GM12892 (cell line): Measurements from ENCODE around the gene STAT5A.

Experiments used
- DNase-seq: peaks from one replicate; pipeline ENCODE4 v3.0.0; 2011; ENCODE audit not compliant: insufficient read length
- FAIRE-seq: peaks from 2 replicates; lab custom pipeline; 2011; peaks lifted over from hg19 to GRCh38; lab: Jason Lieb, UNC
- POLR2A ChIP-seq: IDR thresholded peaks from 2 replicates; pipeline ENCODE4 v1.6.1; 2011; ENCODE audit warnings: low read depth, low read length, control low read depth
- POLR2AphosphoS5 ChIP-seq: IDR thresholded peaks from 2 replicates; pipeline ENCODE4 v1.6.1; 2011; ENCODE audit warnings: low read depth, low read length, control low read depth
- TAF1 ChIP-seq: IDR thresholded peaks from 2 replicates; pipeline ENCODE4 v1.6.1; 2011; ENCODE audit warnings: low read depth, mild to moderate bottlenecking, control low read depth, low read length, borderline replicate concordance

Gene STAT5A

DNA sequence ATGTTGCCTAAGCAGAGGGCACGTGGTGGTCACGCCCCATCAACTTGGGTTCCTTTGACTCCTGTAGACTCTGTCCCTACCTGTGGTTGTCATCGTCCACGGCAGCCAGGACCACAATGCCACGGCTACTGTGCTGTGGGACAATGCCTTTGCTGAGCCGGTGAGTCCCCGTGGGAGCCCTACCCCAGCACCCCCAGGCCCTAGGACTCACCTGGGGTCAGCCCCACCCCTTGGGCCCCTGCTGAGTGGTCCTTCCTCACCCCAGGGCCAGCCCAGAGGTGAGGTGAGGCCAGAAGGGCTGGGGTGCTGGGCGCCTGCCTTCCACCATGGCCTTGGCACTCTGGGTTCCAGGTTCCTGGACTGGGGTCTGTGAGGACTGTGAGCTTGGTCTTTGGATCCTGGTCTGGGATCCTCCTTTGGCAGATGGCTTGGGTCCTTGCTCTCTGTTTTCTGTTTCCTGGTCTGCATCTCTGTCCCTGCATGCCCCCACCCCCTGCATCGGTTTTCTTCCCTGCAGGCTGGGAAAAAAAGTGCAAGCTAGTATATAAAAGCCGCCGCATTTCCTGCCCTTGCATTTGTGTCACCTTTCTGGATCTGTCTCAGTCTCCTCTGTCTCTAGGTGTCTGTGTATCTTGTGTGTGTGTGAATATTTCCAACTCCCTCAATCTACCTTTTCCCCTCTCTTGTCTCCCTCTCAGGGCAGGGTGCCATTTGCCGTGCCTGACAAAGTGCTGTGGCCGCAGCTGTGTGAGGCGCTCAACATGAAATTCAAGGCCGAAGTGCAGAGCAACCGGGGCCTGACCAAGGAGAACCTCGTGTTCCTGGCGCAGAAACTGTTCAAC lies 17.5 kb downstream of the STAT5A start:
- DNase-seq (no peak), FAIRE-seq (no peak)
- TF ChIP-seq POLR2A: no peak

GRCh38 chr17:42306385-42306667 lies 18.0 kb downstream of the STAT5A start:
- FAIRE-seq (no peak), DNase-seq (no peak)
- TF ChIP-seq POLR2A: no peak
- no peak for TF ChIP-seq TAF1
- TF ChIP-seq POLR2AphosphoS5: no peak

DNA sequence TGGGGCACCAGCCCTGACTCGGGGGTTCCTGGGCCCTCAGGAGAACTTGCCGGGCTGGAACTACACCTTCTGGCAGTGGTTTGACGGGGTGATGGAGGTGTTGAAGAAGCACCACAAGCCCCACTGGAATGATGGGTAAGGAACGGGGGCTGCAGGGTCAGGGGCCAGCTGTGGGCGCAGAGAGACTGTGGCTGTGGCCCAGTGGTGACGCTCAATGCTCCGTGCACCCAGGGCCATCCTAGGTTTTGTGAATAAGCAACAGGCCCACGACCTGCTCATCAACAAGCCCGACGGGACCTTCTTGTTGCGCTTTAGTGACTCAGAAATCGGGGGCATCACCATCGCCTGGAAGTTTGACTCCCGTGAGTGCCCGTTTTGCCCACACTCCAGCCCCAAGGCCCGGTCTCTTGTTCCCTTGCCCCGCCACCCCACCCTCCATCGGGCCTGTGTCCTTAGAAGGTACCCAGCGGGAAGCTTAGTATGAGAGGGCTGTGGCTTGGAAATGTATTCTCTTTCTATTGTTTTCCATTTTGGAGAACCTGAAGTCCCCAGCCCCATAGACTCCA lies 19.1 kb downstream of the STAT5A start:
- DNase-seq: no peak
- TF ChIP-seq TAF1 (no peak), POLR2A (0 out of 2 replicates have a peak, but pooled peaks have one; percentile 31)
- no peak for FAIRE-seq

- FAIRE-seq (no peak), DNase-seq (no peak)
- TF ChIP-seq POLR2AphosphoS5 (no peak), TAF1 (no peak), POLR2A (no peak)
Measured at GRCh38 chr17:42308446-42308845, 20.1 kb downstream of the STAT5A start.

- FAIRE-seq (no peak), DNase-seq (no peak)
- TF ChIP-seq POLR2AphosphoS5 (no peak), POLR2A (no peak), TAF1 (no peak)
Measured at GRCh38 chr17:42309142-42309541, 20.8 kb downstream of the STAT5A start.

GRCh38 chr17:42309986-42310786 lies 21.9 kb downstream of the STAT5A start:
- FAIRE-seq (no peak), DNase-seq (no peak)
- TF ChIP-seq POLR2AphosphoS5: no peak; the same call in 1 of the 2 replicates
- no peak for TF ChIP-seq TAF1
- TF ChIP-seq POLR2A: no peak

DNA sequence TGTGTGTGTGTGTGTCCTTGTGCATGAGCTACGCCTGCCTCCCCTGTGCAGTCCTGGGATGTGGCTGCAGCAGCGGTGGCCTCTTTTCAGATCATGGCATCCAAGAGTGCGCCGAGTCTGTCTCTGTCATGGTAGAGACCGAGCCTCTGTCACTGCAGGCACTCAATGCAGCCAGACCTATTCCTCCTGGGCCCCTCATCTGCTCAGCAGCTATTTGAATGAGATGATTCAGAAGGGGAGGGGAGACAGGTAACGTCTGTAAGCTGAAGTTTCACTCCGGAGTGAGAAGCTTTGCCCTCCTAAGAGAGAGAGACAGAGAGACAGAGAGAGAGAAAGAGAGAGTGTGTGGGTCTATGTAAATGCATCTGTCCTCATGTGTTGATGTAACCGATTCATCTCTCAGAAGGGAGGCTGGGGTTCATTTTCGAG lies 22.5 kb downstream of the STAT5A start:
- no peak for TF ChIP-seq POLR2A
- no peak for TF ChIP-seq TAF1
- no peak for TF ChIP-seq POLR2AphosphoS5
- FAIRE-seq: no peak

DNA sequence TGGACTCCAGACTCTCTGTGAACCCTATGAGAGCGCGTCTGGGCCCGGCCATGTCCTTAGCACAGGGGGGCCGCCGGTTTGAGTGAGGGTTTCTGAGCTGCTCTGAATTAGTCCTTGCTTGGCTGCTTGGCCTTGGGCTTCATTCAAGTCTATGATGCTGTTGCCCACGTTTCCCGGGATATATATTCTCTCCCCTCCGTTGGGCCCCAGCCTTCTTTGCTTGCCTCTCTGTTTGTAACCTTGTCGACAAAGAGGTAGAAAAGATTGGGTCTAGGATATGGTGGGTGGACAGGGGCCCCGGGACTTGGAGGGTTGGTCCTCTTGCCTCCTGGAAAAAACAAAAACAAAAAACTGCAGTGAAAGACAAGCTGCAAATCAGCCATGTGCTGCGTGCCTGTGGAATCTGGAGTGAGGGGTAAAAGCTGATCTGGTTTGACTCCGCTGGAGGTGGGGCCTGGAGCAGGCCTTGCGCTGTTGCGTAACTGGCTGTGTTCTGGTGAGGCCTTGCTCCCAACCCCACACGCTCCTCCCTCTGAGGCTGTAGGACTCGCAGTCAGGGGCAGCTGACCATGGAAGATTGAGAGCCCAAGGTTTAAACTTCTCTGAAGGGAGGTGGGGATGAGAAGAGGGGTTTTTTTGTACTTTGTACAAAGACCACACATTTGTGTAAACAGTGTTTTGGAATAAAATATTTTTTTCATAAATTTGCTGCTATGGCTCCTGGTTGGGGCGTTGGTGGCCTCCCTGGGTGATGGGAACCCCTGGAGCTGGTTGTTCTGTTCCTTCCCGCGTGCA lies 23.1 kb downstream of the STAT5A start:
- TF ChIP-seq POLR2A: no peak; the same call in 1 of the 2 replicates
- no peak for TF ChIP-seq POLR2AphosphoS5
- TF ChIP-seq TAF1: no peak
- FAIRE-seq (no peak), DNase-seq (no peak)

More for the DNA sequence above, 22.5 kb downstream of the STAT5A start:
- no peak for DNase-seq

- TF ChIP-seq POLR2A: no peak
- no peak for TF ChIP-seq TAF1
- no peak for TF ChIP-seq POLR2AphosphoS5
- no peak for FAIRE-seq
- no peak for DNase-seq
Measured at GRCh38 chr17:42312035-42312284, 23.7 kb downstream of the STAT5A start.

DNA sequence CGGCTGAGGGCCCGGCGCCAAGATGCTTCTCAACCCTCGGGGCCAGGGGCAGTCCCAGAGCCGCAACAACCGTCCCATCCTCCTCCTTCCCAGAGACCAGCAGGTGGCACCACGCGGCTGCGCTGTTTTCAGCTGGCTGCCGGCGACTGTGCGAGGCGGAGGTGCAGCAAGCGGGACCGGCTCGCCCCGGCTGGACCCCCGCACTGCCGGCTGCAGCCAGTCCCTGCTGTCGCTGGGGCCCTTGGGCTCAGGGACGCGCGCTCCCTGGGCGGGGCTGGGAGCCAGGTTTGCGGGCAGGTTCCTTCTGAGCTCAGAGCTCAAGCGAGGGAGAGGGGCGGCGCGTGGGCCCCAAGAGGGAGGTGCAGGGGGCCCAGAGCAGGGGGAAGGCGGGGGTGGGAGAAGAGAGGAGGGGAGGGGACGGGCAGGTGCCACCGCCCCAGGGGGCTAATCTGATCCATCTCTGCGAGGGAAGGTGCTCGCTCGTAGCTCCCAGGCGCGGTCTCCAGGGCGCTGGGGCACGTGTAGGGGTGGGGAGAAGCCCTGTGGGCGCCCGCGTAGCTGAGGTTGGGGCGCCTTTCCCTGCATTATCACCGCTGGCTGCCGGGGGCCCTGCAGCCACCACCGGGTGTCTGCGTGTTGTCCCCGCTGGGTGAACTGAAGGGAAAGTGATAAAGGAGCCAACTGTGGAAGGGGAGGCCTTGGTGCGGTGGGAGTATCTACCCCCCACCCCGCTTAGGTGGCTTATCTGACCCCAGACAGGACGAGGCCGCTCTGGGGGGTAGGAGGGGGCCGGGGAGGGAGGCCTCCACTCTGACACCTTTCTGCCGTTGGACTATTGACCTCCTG lies 24.2 kb downstream of the STAT5A start:
- peak; percentile 75 for DNase-seq
- TF ChIP-seq POLR2A: no peak; the same call in 1 of the 2 replicates
- TF ChIP-seq TAF1: no peak
- no peak; the same call in 1 of the 2 replicates for TF ChIP-seq POLR2AphosphoS5

DNA sequence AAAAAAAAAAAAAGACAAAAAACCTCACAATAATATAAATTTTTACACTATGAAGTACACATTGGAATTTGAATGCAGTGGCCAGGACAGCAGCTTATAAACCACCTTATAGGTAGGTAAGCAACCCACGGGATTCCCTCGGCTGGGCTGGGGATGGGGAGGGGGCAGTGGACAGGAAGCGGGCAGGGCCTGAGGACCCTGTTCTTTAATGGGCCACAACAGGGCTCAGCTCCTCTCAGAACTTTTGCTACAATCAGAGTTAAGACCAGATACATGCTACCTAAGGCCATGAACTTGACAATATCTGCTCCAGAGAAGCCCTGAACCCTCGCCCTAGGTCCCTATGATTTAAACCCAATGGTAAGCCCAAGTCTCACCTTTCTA lies 25.1 kb downstream of the STAT5A start:
- TF ChIP-seq POLR2A (no peak; the same call in 1 of the 2 replicates), POLR2AphosphoS5 (no peak), TAF1 (no peak)
- FAIRE-seq (no peak), DNase-seq (no peak)

More for the DNA sequence above, 24.2 kb downstream of the STAT5A start:
- FAIRE-seq: peak; percentile 85
